ENCODE results near the gene ZSWIM7.
"Not testable (repeated sequence)": the region's sequence is repeated elsewhere in the genome, so short reads cannot be mapped to it uniquely, and the experiment has no call there.

The ZSWIM7 gene

DNA sequence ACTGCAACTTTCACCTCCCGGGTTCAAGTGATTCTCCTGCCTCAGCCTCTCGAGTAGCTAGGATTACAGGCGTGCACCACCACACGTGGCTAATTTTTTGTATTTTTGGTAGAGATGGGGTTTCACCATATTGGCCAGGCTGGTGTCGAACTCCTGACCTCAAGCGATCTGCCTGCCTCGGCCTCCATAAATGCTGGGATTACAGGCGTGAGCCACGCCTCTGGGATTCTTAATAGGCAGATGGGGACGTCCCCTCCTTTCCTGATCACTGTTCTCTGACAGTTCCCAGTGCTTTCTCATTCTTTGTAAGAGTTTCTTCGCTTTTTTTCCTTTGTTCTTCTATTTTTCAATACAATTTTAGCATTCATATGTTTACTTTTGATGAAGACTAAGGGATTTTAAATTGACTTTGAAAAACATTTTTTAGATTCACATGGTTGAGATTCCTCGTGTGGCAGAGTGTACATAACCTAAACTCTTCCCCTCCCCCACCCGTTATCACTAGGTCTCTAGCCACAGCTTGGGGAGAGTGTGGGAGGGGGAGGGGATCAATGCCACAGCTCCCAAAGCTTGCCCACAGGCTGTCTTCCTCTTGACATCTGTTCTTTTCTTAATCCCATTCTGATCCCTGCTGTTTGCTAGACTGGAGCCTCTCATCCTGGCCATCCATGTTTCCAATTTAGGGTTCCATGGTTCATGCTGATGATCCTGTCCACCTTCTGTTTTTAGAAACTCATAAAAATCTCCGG lies 43.5 kb downstream of the ZSWIM7 start:
- DNase-seq, result no peak

DNA sequence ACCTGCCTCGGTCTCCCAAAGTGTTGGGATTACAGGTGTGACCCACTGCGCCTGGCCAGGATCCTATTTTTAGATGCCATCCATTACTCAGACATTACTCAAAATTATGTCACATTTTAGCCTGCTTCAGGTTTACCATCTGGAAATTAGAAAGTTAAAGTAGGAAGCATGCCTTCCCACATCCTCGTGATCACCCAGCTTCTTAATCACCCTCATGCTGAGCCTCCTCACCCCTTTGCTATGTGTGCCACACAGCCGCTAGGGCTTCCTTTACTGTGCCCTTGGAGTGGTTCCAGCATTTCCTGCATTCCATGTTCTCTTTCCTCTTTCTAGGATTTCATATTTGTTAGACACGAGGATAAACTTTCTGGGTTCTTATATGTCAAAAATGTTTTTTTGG lies 45.3 kb downstream of the ZSWIM7 start:
- DNase-seq, result no peak

DNA sequence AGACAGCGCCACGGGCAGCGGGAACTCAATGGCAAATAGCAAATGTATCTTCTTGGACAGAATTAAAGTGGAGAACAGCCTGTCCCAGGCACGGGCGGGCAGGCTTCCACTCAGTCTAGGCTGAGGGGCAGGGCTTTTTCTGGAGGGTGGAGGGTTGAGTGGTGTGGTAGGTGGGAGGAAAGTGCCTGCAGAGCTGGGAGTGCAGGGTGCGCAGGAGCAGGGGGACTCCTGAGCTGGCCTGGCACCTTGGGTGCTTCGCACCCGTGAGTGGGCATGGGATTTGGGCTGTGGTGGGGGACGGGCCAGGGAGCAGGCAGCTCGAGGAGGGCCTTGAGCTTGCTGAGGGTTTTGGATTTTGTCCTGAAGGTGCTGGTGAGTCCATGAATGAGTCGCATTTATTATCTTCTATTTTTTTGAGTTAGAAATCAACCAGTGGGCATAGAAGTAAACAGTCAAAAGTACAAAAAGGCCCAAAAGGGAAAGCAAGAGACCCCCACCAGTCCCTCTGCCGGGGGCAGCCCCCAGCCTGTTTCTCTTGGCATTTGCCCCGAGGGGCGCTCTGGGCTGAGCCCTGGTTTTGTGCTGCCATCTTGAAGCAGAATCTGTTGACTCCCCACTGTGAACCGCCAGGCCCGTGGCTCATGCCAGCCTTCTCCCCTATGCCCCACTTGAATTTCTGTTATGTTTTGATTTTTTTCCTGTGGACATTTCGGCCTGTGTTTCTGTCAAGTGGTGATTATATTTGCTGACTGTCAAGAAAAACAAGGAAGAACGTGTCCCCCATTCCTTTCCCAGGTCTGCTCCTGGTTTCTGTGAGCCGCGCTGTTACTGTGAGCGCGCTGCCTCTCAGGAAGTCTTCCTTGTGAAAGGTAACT lies 46.4 kb downstream of the ZSWIM7 start:
- DNase-seq, result no peak

DNA sequence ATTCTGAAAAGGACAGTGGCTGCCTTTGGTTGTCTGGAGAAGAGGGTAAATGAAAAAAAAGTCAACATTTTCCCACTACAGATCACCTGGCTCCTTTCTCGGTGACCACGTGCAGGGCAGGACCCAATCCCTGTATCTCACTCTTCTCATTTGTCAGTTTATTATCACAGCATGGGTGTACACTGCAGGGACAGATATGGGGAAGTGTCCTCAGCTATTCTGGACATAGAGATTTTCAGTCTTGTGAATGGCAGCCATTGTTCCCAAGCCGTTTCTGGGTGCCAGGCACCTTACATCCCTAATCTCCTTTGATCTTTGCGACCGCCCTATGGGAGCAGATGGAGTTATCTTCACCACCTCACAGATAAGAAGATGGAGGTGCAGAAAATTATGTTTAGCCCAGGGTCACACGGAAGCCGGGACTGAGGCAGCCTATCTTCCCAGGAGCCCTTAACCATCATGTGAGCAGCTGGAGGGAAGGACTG lies 47.4 kb downstream of the ZSWIM7 start:
- DNase-seq, result no peak

DNA sequence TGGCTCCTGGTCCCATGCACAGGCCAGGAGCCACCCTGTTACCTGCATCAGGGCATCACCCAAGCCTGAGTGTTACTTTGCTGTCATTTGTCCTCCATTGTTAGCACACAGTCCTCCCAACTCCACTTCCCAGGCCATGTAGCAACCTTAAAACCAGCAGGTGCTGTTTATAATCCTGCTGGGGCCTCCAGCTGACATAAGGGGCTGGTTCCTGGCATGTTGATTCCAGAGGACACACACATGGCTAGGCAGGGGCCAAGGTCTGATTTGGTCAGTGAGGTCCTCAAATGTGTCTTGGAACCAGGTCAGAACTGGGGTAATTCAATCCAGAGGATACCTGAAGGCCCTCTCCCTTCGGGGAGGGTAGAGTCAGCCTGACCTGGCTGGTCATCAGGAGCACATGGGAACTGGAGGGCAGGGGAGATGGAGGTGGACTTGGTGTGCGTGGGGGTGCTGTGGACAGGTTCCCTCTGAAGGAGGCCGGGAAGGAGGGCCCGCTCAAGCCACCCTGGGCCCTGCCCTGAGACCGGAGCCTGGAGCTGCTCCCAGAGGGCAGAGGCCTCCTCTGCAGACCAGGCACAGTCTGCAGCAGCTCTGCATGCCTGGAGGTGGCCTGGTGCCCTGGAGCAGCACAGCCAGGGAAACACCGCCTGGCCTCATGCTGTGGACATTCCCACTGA lies 48.0 kb downstream of the ZSWIM7 start:
- no peak for DNase-seq

DNA sequence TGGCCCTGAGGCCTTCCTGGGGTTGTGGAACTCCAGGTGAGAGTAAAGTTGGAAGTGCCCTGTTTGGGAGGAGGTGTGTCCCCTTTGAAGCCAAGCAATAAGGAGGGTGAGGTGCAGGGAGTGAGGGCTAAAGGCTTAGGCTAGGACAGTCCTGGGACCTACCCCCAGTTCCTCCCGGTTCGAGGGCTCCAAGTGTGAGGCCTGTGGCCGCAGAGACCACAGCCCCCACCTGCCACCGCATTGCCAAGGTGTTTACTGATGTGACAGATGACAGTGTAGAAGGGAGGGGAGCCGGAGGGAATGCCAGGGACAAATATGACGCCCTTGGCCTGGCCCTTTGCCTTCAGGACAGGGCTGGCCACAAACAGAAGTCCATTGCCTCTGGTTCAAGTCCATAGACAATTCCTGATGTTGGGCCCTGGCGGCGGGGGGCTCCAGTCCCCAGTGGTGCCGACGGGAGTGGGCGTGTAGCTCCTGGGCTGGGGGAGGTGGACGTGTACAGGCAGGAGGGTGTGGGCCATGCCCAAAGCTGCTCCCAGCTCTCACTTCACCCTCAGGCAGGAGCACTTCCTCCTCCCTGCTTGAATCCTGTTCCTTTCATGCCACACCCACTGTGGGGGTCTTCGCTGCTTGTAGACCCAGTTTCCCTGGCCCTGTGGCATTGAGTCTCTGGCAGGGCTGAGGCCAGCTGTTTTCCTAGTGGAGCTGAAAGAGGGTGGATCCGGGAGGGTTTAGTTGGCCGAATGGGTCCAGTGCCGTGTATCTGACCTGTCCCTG lies 51.3 kb downstream of the ZSWIM7 start:
- DNase-seq, result no peak

DNA sequence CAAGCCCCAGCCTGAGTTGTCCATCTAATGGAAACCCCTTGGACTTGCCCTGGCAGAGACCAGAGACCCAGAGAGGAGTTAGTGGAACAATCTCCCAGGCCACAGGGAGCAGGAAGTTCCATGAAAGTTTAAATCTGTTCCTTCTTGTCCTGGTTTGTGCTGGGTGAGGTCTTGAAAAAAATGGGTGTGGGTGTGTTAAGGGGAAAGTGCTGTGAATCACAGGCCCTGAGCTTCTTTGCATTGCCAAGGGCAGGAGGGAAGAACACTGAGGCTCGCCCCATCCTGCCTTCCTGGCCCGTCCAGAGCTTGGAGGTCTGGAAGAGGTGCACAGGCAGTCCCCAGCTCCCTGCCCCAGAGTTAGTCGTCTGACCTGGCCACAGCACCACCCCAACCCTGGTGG lies 52.2 kb downstream of the ZSWIM7 start:
- no peak for DNase-seq

DNA sequence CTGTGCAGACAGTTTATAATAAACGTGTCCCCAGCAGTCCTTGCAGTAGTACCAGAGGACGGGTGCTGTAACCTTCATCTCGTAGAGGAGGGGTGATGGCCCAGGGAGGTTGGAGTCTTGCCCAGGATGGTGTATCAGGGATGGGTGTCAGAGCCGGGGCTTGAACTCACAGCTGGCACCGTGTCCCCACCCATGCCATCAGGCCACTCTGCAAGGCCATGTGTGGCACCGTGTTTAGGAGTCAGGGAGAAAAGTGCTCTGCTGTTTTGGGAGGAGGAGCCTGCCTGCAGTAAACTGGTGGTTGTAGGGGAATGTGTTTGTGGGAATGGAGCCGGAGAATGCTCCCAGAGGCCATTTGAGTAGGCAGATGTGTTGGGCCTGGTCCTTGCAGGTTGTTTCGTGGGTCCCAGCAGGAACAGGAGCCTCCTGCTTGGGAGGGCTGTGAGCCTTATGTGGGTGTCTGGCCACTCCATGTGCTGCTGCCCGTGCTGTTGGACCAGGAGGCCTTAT lies 52.8 kb downstream of the ZSWIM7 start:
- no peak for DNase-seq

DNA sequence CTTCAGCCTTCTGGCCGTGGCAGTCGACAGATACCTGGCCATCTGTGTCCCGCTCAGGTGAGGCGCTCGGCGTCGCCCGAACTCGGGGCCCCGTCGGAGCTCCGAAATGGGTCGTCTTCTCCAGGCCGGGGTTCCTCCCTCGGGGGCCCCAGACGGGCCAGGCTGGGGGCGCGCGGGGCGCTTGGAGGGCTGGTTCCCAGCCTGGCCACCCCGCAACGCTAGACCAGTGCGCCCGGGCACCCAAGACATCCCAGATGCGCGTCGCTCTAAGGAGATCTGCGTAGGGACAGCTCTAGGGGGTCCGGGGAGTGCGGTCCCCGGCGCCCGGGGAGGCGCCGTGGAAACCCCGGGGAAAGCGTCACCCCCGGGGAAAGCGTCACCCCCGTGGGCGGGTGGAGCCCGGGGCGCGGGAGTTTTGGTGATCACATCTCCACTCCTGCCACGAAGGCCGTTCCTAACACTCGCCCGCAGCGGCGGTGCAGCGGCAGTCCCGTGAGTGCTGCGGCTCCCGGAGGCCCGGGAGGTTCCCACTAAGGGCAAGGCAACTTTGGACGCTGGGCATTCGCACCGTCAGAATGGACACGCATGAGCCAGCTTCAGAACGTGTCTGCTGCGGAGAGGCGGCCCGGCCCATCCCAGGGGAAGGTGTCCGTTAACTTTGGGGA lies 53.8 kb downstream of the ZSWIM7 start:
- no peak for DNase-seq

DNA sequence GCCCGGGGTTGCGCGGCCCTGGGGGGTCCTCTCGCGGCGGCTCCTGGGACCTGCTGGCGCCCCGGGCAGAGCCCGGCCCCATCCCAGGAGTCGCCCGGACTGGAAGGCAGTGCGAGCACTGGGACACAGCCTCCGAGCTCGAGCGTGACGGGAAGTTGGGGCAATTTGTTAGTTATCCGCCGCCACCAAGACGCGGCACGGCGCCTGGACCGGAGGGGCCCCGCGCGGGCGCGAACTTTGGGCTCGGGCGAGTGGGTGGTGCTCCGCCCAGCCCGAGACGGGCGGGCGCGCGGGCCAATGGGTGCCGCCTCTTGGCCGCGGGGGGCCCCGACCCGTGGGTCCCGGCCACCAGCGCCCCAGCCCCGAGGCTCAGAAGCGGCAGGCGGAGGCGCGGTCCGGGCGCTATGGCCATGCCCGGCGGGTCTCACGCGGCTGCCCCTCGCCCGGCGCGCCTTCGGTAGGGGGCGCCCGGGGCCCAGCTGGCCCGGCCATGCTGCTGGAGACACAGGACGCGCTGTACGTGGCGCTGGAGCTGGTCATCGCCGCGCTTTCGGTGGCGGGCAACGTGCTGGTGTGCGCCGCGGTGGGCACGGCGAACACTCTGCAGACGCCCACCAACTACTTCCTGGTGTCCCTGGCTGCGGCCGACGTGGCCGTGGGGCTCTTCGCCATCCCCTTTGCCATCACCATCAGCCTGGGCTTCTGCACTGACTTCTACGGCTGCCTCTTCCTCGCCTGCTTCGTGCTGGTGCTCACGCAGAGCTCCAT lies 54.6 kb downstream of the ZSWIM7 start, which contains the start of gene ADORA2B:
TSS of gene ADORA2B (plus strand) at position 372 of the 768 bp plus-strand sequence. CDS start at position 491, 119 bp downstream.
- DNase-seq, result no peak

DNA sequence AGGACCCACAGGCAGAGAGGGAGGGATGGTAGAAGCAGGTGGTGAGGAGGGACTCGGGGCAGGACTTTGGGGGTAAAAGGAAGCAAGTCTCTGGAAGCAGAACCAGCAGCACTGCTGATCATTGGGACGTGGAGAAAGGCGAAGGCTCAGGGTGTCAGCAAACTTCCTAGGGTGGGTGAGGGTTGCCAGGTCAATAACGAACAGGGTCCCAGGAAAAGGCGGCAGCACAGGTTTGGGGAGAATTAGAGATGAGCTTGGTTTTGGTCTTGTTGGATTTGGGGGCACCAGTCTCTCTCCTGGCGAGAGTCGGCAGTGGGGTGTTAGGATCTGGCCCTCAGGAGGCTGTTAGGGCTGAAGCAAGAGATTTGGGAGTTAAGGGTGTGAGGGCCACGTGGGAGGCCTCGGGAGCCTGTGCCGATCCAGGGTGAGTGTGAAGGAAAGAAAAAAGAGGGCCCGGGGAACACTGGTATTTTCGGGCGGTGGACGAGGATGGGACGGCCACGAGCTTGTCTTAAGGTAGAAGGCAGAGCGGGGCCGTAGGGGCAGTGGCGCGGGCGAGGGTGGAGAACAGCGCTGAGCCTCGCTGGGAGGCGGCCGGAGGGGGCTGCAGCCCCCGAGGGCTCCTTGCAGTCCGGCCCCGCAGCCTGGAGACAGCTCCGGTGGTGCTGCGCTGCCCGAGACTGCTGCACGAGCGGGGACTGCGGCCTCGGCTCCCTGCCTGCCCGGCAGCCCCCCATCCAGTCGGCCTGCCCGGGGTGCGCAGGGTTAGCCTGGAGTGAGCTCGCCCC lies 55.3 kb downstream of the ZSWIM7 start:
- no peak for DNase-seq

DNA sequence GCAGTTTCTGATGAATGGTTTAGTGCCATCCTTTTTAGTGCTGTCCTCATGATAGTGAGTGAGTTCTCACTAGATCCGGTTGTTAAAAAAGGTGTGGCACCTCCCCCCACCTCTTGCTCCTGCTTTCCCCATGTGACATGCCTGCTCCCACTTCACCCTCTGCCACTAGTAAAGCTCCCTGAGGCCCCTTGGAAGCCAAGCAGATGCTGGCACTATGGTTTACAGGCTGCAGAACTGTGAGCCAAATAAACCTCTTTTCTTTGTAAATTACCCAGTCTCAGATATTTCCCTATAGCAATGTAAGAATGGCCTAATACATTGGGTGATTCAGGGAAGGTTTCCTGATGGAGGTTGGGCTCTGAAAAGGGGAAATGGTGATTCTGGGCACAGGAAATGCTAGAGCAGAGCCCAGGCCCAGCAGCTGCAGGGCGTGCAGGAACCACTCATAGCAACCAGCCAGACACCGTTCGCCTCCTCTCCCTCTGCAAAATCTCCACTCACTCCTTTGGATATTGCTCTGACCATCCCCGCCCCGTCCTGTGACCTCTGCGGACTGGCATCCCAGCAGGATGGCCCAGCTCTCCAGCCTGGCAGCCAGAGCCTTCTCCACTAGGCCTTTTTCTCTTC lies 57.2 kb downstream of the ZSWIM7 start:
- DNase-seq, result no peak

DNA sequence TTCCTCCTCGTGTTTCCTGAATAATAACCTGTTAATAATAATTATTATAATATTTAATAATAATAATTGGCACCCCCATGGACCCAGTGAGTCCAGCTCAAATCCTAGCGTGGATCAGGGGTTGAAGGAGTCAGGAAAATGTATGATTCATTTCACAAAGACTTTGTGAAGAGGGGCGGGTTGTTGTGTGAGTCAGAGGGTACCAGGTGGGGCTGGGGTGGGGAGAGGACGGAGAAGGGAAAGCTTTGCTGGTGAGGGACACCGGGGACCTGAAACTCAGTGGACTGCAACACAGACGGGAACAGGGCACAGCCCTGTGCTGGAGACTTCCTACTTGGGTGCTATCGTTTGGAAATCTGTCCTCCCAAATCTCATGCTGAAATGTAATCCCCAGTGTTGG lies 57.7 kb downstream of the ZSWIM7 start:
- no peak for DNase-seq

DNA sequence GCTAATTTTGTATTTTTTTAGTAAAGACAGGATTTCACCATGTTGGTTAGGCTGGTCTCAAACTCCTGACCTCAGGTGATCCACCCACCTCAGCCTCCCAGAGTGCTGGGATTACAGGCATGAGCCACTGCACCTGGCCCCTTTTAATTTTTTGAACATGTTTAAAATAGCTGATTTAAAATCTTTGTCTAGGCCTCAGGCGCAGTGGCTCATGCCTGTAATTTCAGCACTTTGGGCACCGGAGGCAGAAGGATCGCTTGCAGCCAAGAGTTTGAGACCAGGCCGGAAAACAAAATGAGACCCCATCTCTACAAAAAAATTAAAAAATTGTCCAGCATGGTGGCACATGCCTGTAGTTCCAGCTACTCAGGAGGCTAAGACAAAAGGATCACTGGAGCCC lies 63.0 kb downstream of the ZSWIM7 start:
- DNase-seq, result not testable (repeated sequence)

DNA sequence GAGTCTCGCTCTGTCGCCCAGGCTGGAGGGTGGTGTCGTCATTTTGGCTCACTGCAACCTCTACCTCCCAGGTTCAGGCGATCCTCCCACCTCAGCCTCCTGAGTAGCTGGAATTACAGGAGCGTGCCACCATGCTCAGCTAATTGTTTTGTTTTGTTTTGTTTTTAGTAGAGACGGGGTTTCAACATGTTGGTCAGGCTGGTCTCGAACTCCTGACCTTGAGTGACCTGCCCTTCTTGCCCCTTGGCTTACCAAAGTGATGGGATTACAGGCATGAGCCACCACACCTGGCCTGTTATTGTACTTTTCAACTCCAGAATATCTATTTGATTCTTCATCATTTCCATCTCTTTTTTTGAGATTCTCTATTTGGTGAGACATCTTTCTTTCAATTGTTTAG lies 63.6 kb downstream of the ZSWIM7 start:
- DNase-seq, result no peak

DNA sequence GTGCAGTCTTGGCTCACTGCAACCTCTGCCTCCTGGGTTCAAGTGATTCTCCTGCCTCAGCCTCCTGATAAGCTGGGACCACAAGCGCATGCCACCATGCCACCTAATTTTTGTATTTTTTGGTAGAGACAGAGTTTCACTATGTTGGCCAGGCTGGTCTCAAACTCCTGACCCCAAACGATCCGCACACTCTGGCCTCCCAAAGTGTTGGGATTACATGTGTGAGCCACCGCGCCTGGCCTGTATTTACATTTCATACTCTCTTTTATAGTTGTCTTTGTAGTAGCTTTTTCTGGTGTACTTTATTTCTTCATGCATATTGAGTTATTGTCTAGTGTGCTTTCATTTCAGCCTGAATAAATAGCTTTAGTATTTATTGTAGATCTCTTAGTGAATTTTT lies 64.6 kb downstream of the ZSWIM7 start:
- no peak for DNase-seq

DNA sequence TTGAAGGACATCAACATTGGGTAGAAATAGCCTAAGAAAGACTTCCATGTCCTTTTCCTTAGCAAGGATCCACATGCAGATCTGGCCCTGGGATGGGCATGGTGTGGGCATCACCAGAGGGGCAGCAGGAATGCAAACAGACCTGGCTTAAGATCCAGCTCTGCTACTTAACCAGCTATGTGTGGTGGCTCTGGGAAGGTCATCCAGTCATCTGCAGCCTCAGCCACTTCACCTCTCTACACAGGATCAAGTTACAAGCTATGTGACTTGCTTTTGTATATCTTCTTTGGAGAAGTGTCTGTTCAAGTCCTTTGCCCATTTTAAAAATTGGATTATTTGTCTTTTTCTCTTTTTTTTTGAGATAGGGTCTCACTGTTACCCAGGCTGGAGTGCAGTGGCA lies 68.1 kb downstream of the ZSWIM7 start:
- no peak for DNase-seq

DNA sequence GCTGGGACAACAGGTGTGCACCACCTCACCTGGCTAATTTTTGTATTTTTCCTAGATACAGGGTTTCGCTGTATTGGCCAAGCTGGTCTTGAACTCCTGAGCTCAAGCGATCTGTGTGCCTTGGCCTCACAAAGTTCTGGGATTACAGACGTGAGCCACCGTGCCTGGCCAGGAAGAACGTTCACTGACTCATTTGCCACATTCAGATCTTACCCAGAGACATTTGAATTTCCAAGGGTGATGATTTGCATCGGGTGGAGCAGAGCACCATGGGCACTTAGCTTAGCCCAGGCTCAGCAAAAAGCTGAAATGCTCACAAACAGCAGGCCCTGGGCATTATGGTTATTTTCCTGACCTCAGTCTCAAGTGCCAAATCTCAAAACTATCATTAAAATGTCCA lies 69.1 kb downstream of the ZSWIM7 start:
- DNase-seq, result no peak

DNA sequence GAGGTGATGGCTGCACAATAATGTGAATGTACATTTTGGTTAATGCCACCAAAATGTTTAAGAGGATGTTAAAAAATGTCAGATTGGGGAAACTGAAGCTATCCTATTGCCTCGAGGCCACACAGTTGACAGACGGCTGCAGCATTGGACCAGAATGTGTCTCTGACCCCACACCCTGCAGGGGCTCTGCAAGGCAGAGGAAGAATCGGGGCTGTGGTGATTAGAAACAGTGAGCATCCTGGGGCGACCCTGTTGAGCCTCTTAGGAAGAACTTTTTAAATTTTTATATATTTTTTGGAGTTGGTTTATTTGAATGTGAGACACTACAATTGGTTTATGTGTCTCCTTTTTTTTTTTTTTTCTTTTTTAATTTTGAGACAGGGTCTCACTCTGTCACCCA lies 69.6 kb downstream of the ZSWIM7 start:
- DNase-seq, result no peak

Data from CD4-positive, alpha-beta T cell treated with Interleukin-4 for 4 hours (primary cell).